ENCODE results near the gene LDLRAD4. TPM values are rescaled to one million over a fixed set of nuclear protein-coding genes. Genes with fewer than 3 reads are reported as not detected.

The LDLRAD4 gene
- total and polyA plus RNA-seq, 9 of the 15 experiments (the other 6 are each of a cell fraction or from before 2014, with no cell fraction given) = 0.01 TPM; not detected in 8

DNA sequence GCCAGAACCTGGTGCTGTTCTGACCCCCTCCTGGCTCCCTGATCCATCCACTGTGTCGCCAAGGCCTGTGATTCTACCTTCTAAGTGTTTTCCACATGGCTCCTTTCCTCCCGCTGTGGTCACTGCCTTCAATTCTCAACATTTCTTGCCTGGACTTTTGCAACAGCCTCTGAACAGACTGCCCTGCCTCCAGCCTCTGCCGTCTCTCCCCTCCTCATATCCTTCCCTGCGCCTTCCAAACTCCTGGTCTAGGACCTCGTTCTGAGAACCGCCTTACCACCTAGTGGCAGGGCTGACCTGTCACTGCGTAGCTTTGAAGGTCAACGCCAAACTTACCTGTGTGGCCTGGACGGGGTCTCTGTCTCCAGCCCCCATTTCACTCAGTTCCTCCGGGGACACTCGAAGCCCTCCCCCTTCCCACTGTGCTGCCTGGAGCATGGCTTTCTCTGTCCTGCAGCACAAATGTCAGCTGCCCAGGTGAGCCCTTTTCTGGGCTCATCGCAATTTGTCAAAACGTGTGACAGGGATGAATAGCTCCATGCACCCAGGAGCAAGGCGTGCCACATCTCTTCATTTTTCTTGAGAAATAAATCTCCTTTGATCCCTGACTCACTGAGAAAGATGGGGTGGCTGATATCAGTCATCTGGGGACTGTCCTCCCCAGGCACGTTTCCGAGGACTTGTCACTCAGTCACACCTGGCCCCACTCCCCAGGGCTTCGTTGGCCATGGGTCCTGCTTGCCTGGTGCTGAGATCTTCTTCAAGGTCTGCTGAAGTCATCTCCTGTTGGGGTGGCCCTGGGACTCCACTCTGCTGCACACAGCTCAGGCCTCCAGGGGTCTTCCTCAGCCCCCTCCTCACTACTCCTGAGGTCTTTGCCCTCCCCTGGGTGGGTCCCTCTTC lies 46.7 kb downstream of the LDLRAD4 start:
- Histone ChIP-seq H3K27me3 (ENCODE audit: control insufficient read depth in 2 of 2, insufficient read depth in 2 of 2, low read length in 2 of 2) (peaks cover 29 to 56% of the 10 kb centered on the region in 2 experiments), H3K4me2 (ENCODE audit: insufficient read depth, low read length) (no peak overlapping the region), H3K4me1 (replicated peaks in 1 of 2; ENCODE audit: control insufficient read depth in 2 of 2, insufficient read depth in 2 of 2, low read length in 2 of 2) (peaks cover 0 to 6% of the 10 kb centered on the region in 2 experiments; a peak in 2 of 5 replicates), H3K9me3 (replicated peaks; ENCODE audit: control insufficient read depth, insufficient read depth, low read depth, low read length) (no peaks in the 10 kb centered on the region), H3K79me2 (ENCODE audit: control insufficient read depth, insufficient read depth, low read length) (no peaks in the 10 kb centered on the region), H3K9me1 (ENCODE audit: control insufficient read depth, insufficient read depth, low read length) (no peaks in the 10 kb centered on the region), H3K4me3 (no peak overlapping the region), H3K9ac (ENCODE audit: insufficient read depth in 1 of 2, low read depth in 2 of 2, low read length in 2 of 2) (no peak overlapping the region), H3K36me3 (ENCODE audit: control insufficient read depth, insufficient read depth, low read length) (no peaks in the 10 kb centered on the region), H3K27ac (ENCODE audit: extremely low read depth, low read depth, low read length) (no peak overlapping the region), H2AFZ (ENCODE audit: low read depth, low read length) (no peak overlapping the region), H4K20me1 (replicated peaks; ENCODE audit: control insufficient read depth, insufficient read depth, low read length) (peaks cover 4% of the 10 kb centered on the region)
- 2% methylated on average over 17 of the region's 17 CpGs for WGBS (ENCODE audit: insufficient coverage, low coverage, missing lambda C conversion rate)
- POLR2A ChIA-PET = interaction anchor here (0.6 kb wide), 1 partner anchor 16 kb away, joined by 3 read pairs; no protein-coding TSS in a partner anchor
- intact Hi-C loops (cut with micrococcal nuclease) = no loop called here
- no peak for ATAC-seq
- no peak for FAIRE-seq
- CTCF ChIA-PET (ENCODE audit: low intra/inter-chr PET ratio) = no interaction called here
- TF ChIP-seq HMG20A (CRISPR knock-in tag; conservative IDR thresholded peaks at IDR 0.05) (no peak), SAP30 (IDR thresholded peaks at IDR 0.05; ENCODE audit: borderline replicate concordance, insufficient read depth, low read depth, low read length, poor library complexity, severe bottlenecking) (no peak), ZC3H4 (CRISPR knock-in tag; IDR thresholded peaks at IDR 0.05; ENCODE audit: borderline replicate concordance) (no peak), L3MBTL2 (IDR thresholded peaks at IDR 0.05) (no peak), MAFK (IDR thresholded peaks at IDR 0.05; ENCODE audit: low read length) (no peak), THRAP3 (IDR thresholded peaks at IDR 0.05; ENCODE audit: borderline replicate concordance) (no peak)
- in situ Hi-C loops (cut with MboI) = no loop called here
- no peak for DNase-seq (ENCODE audit: extremely low read depth in 1 of 4, low spot score in 3 of 4)
- no TSS peak for BruUV-seq (replicated peaks)

All from K562 (cell line).